GM19395 (cell line): ENCODE data around the gene CACNG3.
"Not testable (repeated sequence)": the region's sequence is repeated elsewhere in the genome, so short reads cannot be mapped to it uniquely, and the experiment has no call there.

Experiments used
- ATAC-seq: cut with Tn5 transposase; IDR thresholded peaks from one replicate; pipeline ENCODE4 v1.9.1; 2021; ENCODE audit warnings: mild to moderate bottlenecking, moderate library complexity; ENCODE audit not compliant: unreplicated experiment

CACNG3 gene

DNA sequence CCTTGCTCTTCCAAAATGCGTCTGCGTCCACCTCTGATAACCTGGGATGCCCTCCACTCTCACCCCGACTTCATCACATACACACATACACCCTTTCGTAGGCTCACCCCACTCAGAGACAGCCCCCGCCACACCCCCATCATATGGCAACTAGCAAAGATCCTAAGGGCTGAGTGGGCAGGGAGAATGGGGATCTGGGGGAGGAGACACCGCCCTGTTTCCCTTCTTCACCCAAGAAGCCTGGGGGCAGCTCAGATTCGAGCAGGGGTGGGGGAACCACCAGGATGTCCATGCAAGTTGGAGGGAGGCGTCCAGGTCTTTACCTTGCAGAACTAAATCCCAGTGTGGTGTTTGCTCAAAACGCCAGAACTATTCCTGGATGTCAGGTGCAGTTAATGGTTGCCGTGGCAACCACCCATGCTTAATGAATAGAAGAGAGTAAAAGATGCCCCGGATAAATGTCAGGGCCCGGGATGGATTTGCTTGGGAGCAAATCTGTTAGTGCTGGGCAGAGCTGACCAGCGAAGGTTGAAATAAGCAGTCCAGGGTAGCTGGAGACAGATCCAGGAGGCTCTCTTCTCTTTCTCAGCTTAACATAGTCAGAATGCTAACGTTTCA, 72.8 kb downstream of the CACNG3 start:
- no peak for ATAC-seq

DNA sequence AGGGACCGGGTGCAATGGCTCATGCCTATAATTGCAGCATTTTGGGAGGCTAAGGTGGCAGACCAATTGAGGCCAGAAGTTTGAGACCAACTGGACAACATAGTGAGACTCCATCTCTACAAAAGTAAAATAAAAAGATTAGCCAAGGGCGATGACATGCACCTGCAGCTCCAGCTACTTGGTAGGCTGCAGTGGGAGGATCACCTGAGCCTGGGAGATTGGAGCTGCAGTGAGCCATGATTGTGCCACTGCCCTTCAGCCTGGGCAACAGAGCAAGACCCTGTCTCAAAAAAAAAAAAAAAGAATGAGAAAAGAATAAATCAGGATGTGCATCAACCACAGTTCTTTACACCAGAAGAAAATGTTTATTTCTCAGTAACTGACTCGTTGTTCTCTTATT, 76.0 kb downstream of the CACNG3 start:
- ATAC-seq: no peak

DNA sequence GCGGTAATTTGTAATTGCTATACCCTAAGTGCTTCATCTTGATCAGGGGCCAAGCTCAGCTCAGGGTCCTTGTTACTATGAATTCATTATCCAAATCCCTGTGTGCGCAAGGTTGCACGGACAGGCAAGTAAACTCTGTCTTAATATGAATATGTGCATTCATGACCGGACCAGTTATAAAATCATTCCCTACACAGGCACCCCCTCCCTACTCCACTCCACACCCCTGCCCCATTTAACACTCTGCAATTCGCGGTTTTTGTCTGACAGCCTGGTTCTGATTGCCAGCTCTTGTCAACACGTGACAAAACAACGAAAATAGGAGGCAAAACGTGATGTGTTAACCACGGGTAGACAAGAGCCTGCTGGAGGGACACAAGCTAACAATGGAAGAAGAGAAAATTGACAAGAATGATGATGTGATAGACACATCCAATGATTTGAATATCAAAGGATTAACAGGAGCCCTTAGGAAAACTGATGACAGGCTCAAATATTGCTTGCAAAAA, 76.5 kb downstream of the CACNG3 start:
- no peak for ATAC-seq

DNA sequence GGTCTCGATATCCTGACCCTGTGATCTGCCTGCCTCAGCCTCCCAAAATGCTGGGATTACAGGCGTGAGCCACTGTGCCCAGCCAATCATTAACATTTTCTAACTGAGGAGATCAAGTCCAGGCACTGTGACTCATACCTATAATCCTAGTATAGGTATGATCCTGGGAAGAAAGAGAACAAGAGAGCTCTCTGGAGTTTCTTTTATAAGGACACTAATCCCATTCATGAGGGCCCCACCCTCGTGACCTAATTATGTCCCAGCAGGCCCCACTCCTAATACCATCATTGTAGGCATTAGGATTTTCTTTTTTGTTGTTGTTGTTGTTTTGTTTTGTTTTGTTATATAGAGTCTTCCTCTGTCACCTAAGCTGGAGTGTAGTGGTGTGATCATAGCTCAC, 80.4 kb downstream of the CACNG3 start:
- no peak for ATAC-seq

DNA sequence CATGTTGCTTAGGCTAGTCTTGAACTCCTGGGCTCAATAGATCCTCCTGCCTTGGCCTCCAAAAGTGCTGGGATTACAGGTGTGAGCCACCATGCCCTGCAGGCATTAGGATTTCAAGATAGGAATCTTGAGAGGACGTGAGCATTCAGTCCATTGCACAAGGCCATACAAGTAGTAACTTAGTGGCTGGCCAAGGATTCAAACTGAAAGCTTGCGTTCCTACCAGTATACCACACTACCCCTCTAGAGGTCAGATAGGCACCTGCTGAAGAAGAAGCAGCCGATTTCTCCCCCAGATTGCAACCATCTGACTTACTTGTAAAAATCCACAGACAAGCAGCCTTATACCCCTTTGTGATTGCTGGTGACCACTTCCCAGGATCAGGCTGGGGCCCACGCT, 80.9 kb downstream of the CACNG3 start:
- ATAC-seq: no peak

DNA sequence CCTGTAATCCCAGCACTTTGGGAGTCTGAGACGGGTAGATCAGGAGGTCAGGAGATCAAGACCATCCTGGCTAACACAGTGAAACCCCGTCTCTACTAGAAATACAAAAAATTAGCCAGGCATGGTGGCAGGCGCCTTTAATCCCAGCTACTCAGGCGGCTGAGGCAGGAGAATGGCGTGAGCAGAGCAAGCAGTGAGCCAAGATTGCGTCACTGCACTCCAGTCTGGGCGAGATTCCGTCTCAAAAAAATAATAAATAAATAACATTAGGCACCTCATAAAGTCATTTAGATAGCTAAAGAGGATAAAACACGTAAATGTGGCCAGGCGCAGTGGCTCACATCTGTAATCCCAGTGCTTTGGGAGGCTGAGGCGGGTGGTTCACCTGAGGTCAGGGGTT, 87.7 kb downstream of the CACNG3 start:
- ATAC-seq: not testable (repeated sequence)

DNA sequence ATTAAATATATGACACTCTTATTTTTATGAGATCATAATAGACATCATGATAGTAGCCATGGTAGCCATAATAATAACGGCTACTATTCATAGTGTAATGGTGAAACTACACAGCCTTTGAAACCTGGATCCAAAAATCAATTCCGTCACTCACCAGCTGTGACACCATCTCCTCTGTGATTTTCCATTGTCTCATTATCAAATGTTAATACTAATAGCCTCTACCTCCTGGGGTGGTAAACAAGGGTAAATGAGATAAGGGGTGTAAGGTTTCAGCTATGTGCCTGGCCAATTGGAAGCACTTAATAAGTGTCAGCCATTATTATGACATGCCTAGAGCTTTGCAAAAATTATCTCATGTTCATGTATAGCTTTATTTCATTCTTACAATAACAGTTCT, 88.6 kb downstream of the CACNG3 start:
- no peak for ATAC-seq

DNA sequence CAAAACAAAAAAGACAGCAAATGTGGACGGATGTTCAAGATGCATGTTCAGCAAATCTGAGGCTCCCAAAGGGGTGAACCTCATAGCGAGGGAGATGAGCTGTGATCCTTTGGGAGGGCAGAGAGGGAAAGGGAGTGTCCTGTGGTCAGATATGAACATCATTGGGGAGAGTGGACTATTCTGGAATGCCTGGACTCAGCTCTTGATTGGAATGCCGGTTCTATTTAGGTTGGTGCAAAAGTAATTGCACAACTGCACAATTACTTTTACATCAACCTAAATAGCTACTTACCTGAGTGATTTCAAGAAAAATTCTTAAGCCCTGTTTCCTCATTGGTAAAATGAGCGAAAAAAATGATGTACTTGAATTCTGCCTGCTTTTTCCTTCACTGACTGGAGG, 89.6 kb downstream of the CACNG3 start:
- no peak for ATAC-seq

DNA sequence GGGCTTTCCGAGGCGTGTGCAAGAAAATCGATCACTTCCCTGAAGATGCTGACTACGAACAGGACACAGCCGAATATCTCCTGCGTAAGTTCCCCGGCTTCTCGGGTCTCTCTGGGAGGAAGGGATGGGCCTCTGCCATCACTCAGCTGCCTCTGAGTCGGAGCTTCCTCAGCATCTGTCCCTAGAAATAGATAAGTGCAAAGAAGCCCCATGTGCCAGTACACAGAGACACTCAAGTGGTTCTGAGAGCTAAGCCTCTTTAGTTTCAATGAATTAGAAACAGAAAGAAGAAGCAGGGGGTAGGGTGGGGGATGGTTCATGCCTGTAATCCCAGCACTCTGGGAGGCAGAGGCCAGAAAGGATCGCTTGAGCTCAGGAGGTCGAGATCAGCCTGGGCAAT, 90.6 kb downstream of the CACNG3 start:
- ATAC-seq: no peak

DNA sequence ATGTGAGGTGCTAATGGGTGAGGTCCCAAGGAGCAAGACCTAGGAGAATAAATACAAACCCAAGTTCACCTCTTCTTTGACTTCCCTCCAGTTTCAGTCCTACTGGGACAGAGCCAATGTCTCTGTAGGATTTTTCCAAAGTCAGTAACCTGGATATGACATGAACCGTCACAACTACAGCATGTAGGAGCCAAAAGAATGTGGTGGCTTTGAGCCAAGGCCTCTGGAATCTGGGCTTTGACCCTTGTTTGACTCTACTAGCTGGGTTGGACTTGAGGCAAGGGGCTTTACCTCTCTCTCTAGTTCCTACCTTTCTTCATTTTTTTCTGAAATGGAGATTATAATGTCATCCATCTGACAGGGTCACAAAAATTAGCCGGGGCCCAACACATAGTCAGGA, 91.4 kb downstream of the CACNG3 start:
- ATAC-seq: no peak

DNA sequence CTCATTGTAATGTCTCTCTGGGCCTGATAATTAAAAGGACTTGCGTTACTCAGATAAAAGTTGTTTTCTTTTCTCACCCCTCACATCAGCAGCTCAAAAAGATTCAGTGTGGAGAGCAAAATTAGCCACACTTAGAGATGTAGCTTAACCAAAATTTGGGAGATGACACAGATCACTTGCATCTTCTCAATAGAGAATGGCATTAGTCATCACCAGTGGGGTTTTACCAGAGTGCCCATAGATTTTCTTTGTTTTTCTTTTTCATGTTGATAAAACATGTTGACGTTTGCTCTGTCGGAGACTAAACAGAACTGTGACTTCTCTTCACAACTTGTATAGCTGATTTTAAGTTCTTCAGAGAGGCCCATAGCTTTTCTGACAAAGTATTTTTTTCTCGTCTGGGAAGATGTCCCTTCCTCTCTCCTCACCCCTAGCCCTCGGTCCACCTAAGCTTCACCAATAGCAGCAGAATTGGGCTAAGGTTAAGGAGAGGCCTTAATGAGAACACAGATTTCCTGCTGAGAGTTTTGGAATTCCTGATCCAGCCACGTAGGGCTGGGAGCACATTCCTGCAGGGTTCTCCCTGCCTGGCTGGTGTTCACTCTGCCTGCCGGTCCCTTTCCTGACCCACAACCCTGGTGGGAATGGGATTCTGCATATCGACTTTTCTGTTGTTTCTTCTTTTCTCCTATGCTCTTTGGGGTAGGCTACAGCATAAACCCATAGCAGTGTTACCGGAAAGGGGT, 92.6 kb downstream of the CACNG3 start:
- ATAC-seq: no peak

DNA sequence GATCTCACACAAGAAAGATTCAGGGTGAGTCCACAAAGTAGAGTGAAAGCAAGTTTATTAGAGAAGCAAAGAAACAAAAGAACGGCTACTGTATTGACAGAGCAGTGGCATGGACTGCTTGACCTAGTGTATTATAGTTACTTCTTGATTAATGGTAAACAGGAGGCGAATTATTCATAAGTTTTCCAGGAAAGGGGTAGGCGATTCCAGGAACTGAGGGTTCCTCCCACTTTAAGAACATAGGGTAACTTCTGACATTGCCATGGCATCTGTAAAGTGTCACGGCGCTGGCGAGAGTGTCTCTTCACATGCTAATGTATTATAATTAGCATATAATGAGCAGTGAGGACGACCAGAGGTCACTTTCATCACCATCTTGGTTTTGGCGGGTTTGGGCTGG, 93.2 kb downstream of the CACNG3 start:
- no peak for ATAC-seq

DNA sequence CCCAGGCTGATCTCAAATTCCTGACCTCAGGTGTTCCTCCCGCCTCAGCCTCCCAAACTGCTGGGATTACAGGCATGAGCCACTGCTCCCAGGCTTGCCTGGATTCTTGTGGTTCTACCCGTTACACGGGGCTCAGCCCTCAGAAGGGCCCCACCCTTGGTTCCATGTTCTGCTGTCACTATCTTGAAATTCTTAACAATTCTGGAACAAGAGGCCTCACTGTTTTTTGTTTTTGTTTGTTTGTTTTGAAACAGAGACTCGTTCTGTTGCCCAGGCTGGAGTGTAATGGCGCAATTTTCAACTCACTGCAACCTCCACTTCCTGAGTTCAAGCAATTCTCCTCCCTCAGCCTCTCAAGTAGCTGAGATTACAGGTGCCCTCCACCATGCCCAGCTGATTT, 96.6 kb downstream of the CACNG3 start:
- ATAC-seq: no peak

DNA sequence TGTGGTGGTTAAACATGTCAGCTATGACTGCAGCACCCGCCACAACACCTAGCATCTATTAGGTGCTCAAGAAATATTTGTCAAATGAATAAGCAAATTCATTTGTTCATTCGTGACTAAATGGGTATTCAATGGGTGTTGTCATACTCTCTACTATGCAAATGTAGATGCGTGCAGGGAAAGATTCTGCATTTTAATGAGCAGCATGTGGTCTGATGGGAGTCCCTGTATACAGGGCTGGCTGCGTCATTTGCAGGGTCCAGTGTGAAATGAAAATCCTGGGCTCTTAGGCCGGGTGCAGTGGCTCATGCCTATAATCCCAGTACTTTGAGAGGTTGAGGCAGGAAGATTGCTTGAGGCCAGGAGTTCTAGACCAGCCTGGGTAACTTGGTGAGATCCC, 97.5 kb downstream of the CACNG3 start:
- ATAC-seq: no peak

DNA sequence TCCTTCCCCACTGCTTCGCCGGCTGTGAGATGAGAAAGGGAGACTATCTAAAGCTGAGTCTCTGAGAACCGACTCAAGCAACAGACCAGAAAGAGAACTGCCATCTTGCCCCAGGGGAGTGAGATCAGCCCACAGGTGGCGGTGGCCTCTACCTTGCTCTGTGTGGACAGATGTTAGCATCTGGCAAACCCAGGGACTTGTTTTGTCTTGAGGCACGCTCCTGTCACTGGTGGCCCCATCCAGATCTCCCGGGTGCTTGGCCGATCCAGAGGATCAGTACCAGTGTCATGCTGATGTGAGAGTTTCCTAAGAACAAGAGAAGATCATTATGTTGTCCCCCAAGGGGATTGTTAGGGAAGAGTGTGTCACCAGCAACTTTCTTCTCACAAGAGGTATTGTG, 101.4 kb downstream of the CACNG3 start:
- no peak for ATAC-seq

DNA sequence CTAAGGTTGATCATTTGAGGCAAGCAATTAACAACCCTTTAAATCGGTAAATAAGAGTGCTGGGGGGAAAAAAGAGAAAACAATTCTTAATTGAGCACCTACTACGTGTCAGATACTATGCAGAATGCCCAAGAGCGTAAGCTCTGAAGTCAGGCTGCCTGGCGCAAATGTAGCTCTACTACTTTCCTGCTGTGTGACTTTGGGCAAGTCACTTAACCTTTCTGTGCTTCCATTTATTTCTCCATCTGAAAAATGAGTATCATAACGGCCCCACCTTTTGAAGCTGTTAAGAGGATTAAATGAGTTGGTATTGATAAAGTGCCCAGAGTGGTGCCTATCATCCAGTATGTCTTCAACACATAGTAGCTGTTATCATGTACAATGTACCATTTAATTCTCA, 102.0 kb downstream of the CACNG3 start:
- no peak for ATAC-seq

DNA sequence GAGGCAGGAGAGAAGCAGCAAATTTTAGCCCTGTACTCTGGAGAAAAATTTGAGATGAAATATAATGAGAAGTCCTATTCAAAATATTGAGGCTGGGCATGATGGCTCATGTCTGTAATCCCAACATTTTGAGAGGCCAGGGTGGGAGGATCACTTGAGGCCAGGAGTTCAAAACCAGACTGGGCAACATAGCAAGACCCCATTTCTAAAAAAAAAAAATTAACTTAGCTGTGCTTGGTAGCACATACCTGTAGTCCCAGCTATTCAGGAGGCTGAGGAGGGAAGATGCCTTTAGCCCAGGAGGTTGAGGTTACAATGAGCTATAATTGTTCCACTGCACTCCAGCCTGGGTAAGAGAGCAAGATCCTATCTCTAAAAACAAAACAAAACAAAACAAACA, 103.4 kb downstream of the CACNG3 start:
- no peak for ATAC-seq

DNA sequence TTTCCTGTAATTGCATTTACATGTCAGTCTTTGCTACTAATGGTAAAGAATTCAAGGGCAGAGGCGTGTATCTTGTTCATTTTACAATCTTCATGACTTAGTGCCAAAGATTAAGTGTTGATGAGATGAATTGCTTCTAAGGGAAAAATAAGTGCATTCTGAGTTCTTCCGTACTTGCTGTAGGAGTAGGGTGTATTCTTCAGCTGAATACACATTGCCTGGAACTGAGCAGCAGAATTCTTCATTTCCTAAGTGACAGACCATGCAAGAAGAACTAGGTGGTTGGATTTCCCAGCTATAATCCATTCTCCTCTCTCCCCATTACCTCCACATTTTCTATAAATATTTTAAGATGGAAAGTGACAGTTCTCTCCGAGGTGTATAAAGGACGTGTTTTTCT, 104.8 kb downstream of the CACNG3 start:
- ATAC-seq: no peak

DNA sequence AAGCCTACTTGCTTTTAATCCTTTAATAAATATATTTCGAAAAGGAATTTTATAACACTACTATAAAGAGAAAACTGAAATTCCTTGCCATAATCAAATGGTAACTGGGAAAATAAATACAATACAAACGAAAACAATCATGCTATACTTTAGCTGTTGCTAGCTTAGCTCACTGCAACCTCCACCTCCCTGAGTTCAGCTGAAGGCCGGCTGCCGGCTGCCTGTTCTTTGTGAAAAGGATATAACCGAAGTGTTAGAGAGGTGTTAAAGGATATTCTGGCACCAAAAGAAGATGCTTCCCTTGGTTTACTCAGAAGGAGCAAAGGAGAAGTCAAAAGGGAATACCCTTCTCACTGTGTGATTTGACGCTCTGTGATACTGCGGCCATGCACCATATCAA, 108.5 kb downstream of the CACNG3 start:
- ATAC-seq: no peak

DNA sequence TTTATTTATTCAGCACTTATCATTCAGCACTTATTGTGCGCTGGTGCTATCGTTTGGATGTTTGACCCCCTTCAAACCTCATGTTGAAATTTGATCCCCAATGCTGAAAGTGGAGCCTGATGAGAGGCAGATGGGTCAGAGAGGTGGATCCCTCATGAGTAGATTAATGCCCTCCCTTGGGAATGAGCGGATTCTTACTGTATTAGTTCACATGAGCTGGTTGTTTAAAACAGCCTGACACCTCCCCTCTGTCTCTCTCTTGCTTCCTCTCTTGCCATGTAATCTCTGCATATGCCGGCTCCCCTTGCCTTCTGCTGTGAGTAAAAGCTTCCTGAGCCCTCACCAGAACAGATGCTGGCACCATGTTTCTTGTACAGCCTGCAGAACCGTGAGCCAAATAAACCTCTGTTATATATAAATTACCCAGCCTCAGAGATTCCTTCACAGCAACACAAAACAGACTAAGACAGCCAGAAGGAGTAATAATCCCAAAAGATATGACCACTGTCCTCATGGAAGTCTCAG, 111.1 kb downstream of the CACNG3 start:
- no peak for ATAC-seq

DNA sequence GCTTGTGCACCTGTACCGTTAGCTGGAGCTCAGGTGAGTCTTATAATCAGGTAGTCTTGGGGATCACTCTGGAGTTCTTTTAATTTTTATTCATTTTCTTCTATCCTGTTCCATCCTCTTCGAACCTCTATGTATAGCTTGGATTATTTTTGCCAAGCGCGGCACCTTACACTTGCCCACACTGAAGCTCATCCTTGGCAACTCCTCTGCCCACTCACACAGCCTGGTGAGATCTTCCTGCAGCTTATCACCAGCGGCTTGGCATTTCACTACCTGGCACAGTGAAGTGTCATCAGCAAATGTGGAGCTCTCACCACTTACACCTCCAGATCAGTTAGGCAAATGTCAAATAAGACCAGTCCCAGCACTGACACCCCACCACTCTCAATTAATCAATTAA, 116.7 kb downstream of the CACNG3 start:
- no peak for ATAC-seq

DNA sequence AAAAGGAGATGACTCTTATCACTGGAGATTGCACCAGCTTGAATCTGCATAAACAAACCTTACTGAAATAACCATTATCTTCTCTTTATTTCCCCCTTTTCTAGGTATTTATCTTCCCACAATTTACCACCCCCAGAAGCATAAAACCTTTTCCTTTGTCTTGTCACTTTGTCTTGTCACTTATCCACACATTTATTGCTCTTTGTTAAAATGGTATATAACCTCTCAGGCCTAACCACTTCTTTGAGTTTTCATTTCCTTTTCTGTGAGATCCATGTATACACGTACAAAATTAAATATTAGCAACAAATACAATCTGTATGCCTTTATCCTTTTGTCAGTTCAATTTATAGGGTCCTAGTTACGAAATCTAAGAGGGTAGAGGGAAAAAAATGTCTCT, 122.9 kb downstream of the CACNG3 start:
- ATAC-seq: no peak
